K562 (cell line): ENCODE data around the gene ARFRP1. TPM values are rescaled to one million over a fixed set of nuclear protein-coding genes. Genes with fewer than 3 reads are reported as not detected.

Source experiments
- ATF6 ChIP-seq: sonication (generic); formaldehyde crosslinking; IDR thresholded peaks from 2 replicates; pipeline ENCODE4 v1.4.0; 2020; ENCODE audit warnings: mild to moderate bottlenecking, missing genetic modification reagents
- CBFA2T2 ChIP-seq: fragments of 450-650 bp; conservative IDR thresholded peaks from 2 replicates; pipeline ENCODE4 v1.6.1; 2017; ENCODE audit warnings: mild to moderate bottlenecking
- CEBPB ChIP-seq: fragments of 450-650 bp; IDR thresholded peaks from 2 replicates; pipeline ENCODE4 v1.6.1; 2016; ENCODE audit warnings: missing genetic modification characterization, missing compliant biosample characterization
- CHD4 ChIP-seq: fragments of 200-600 bp; sonication (generic); IDR thresholded peaks from 3 replicates; pipeline ENCODE4 v1.6.1; 2012; ENCODE audit warnings: low read depth, mild to moderate bottlenecking, mixed read lengths, low read length, inconsistent platforms; ENCODE audit not compliant: insufficient read depth, insufficient replicate concordance, poor library complexity, severe bottlenecking
- DNMT1 ChIP-seq: fragments of 450-650 bp; IDR thresholded peaks from 2 replicates; pipeline ENCODE4 v1.6.1; 2016; ENCODE audit warnings: antibody characterized with exemption, mild to moderate bottlenecking
- FOXA1 ChIP-seq: fragments of 450-650 bp; IDR thresholded peaks from 2 replicates; pipeline ENCODE4 v1.6.1; 2016; ENCODE audit warnings: mild to moderate bottlenecking, borderline replicate concordance
- FOXM1 ChIP-seq, 2 experiments: fragments of 450-650 bp in 1 of 2; sonication (generic) in 1 of 2; formaldehyde crosslinking in 1 of 2; IDR thresholded peaks; 2 replicates each; pipeline versions ENCODE4 v1.6.1 to v1.9.0; 2017 to 2022; ENCODE audit warnings: low read depth in 2 of 2, mild to moderate bottlenecking in 2 of 2, missing genetic modification reagents in 1 of 2, moderate library complexity in 1 of 2
- FOXP1 ChIP-seq: sonication (generic); formaldehyde crosslinking; IDR thresholded peaks from 2 replicates; pipeline ENCODE4 v1.8.0; 2022; ENCODE audit warnings: mild to moderate bottlenecking, missing genetic modification reagents
- GTF2F1 ChIP-seq: IDR thresholded peaks from 2 replicates; pipeline ENCODE4 v1.6.1; 2011; ENCODE audit warnings: low read depth, low read length, improper control_type of control experiment
- HDAC2 ChIP-seq: fragments of 450-650 bp; IDR thresholded peaks from 2 replicates; pipeline ENCODE4 v1.6.1; 2016; ENCODE audit warnings: mild to moderate bottlenecking
- MBD2 ChIP-seq: sonication (generic); IDR thresholded peaks from 2 replicates; pipeline ENCODE4 v1.6.1; 2016; ENCODE audit warnings: low read depth, borderline replicate concordance
- MTA3 ChIP-seq: fragments of 450-650 bp; formaldehyde crosslinking; IDR thresholded peaks from 2 replicates; pipeline ENCODE4 v1.6.1; 2017; ENCODE audit warnings: mild to moderate bottlenecking, borderline replicate concordance
- NFXL1 ChIP-seq: fragments of 450-650 bp; formaldehyde crosslinking; IDR thresholded peaks from 2 replicates; pipeline ENCODE4 v1.4.0; 2021; ENCODE audit warnings: mild to moderate bottlenecking
- NR2C1 ChIP-seq, 2 experiments: fragments of 450-650 bp; IDR thresholded peaks; 2 replicates each; pipeline ENCODE4 v1.6.1; 2017; ENCODE audit warnings: mild to moderate bottlenecking in 2 of 2, antibody characterized with exemption in 1 of 2, inconsistent platforms in 1 of 2, missing compliant biosample characterization in 1 of 2, missing genetic modification characterization in 1 of 2
- PTTG1 ChIP-seq: fragments of 450-650 bp; IDR thresholded peaks from 2 replicates; pipeline ENCODE4 v1.6.1; 2016; ENCODE audit warnings: low read depth, mild to moderate bottlenecking, missing genetic modification characterization, missing compliant biosample characterization
- TCFL5 ChIP-seq: fragments of 250-450 bp; sonication (Bioruptor Pico); conservative IDR thresholded peaks from 2 replicates; pipeline ENCODE4 v1.6.1; 2021; ENCODE audit warnings: mild to moderate bottlenecking, moderate library complexity, matching md5 sums
- ZNF224 ChIP-seq: sonication (generic); formaldehyde crosslinking; IDR thresholded peaks from 2 replicates; pipeline ENCODE4 v1.8.0; 2022; ENCODE audit warnings: mild to moderate bottlenecking, missing genetic modification reagents
- ZNF23 ChIP-seq: fragments of 250-450 bp; sonication (Bioruptor Pico); IDR thresholded peaks from 2 replicates; pipeline ENCODE4 v1.4.0; 2020; ENCODE audit warnings: mild to moderate bottlenecking
- ZNF232 ChIP-seq: sonication (generic); formaldehyde crosslinking; IDR thresholded peaks from 2 replicates; pipeline ENCODE4 v1.8.0; 2022; ENCODE audit warnings: mild to moderate bottlenecking, missing genetic modification reagents
- ZNF431 ChIP-seq: sonication (generic); formaldehyde crosslinking; IDR thresholded peaks from 2 replicates; pipeline ENCODE4 v1.8.0; 2022; ENCODE audit warnings: mild to moderate bottlenecking, missing genetic modification reagents
- ZNF699 ChIP-seq: fragments of 250-450 bp; sonication (Bioruptor Pico); IDR thresholded peaks from 2 replicates; pipeline ENCODE4 v1.8.0; 2021; ENCODE audit warnings: mild to moderate bottlenecking, moderate library complexity; ENCODE audit not compliant: insufficient replicate concordance
- polyA plus RNA-seq, 8 experiments: library from polyadenylated mRNA; depleted of rRNA in 4 of 8; stranded (reverse) in 5 of 8; unstranded in 3 of 8; fragments of >200 nt; fragmentation: Nextera tagmentation in 2 of 8; fragmentation: Illumina TruSeq in 1 of 8; extraction: Ambion mirVana in 2 of 8; extraction: Trizol in 1 of 8; gene quantifications; 2 replicates each; pipeline versions ENCODE4 v1.2.1 to v1.2.3, GENCODE V29; 2011 to 2014; ENCODE audit warnings: inconsistent platforms in 1 of 8, missing spikeins in 1 of 8
- total RNA-seq, 7 experiments: library from RNA; depleted of rRNA in 6 of 7; stranded (reverse); fragments of >200 nt in 6 of 7; fragmentation: Illumina TruSeq in 2 of 7; extraction: Trizol in 2 of 7; gene quantifications; 2 replicates each; pipeline versions ENCODE4 v1.2.1 to v1.2.3, GENCODE V29; 2011 to 2021; ENCODE audit warnings: low replicate concordance in 1 of 7
- TF ChIP-seq, protein P1 (sequence below): fragments of 250-450 bp; sonication (Bioruptor Pico); IDR thresholded peaks from 2 replicates; pipeline ENCODE4 v1.5.0; 2022; ENCODE audit warnings: mild to moderate bottlenecking
- TF ChIP-seq, protein P2 (sequence below): fragments of 450-650 bp; formaldehyde crosslinking; IDR thresholded peaks from 2 replicates; pipeline ENCODE4 v1.4.0; 2020; ENCODE audit warnings: mild to moderate bottlenecking, moderate library complexity

The ARFRP1 gene
- total and polyA plus RNA-seq, 9 of the 15 experiments (the other 6 are each of a cell fraction or from before 2014, with no cell fraction given), result 2.2 to 78.9 (median 37.3) TPM

- TF ChIP-seq, protein P1, sequence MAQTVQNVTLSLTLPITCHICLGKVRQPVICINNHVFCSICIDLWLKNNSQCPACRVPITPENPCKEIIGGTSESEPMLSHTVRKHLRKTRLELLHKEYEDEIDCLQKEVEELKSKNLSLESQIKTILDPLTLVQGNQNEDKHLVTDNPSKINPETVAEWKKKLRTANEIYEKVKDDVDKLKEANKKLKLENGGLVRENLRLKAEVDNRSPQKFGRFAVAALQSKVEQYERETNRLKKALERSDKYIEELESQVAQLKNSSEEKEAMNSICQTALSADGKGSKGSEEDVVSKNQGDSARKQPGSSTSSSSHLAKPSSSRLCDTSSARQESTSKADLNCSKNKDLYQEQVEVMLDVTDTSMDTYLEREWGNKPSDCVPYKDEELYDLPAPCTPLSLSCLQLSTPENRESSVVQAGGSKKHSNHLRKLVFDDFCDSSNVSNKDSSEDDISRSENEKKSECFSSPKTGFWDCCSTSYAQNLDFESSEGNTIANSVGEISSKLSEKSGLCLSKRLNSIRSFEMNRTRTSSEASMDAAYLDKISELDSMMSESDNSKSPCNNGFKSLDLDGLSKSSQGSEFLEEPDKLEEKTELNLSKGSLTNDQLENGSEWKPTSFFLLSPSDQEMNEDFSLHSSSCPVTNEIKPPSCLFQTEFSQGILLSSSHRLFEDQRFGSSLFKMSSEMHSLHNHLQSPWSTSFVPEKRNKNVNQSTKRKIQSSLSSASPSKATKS (CRISPR knock-in tag), result no peak
- TF ChIP-seq CEBPB (tag) (no peak), MBD2 (peak; percentile 46; the same call in 1 of the 2 replicates), ZNF431 (CRISPR knock-in tag) (no peak), GTF2F1 (no peak), CBFA2T2 (no peak), ZNF232 (CRISPR knock-in tag) (no peak), DNMT1 (no peak), FOXP1 (peak; percentile 87), MTA3 (peak; percentile 72; the same call in 1 of the 2 replicates), FOXA1 (no peak), HDAC2 (no peak), NFXL1 (CRISPR knock-in tag) (0 out of 2 replicates have a peak, but pooled peaks have one; percentile 11), NR2C1 (IDR thresholded peaks at IDR 0.05) (peak; percentile 98), NR2C1 (tag; IDR thresholded peaks at IDR 0.05) (peak; percentile 98), FOXM1 (IDR thresholded peaks at IDR 0.05; ENCODE audit: low read depth) (no peak), FOXM1 (CRISPR knock-in tag; IDR thresholded peaks at IDR 0.05; ENCODE audit: low read depth) (no peak; the same call in 1 of the 2 replicates), CHD4 (no peak), PTTG1 (no peak), ZNF699 (CRISPR knock-in tag) (no peak), TCFL5 (CRISPR knock-in tag) (no peak), ZNF23 (CRISPR knock-in tag) (no peak), ZNF224 (CRISPR knock-in tag) (no peak), ATF6 (peak; percentile 73; the same call in 1 of the 2 replicates)
- TF ChIP-seq, protein P2, sequence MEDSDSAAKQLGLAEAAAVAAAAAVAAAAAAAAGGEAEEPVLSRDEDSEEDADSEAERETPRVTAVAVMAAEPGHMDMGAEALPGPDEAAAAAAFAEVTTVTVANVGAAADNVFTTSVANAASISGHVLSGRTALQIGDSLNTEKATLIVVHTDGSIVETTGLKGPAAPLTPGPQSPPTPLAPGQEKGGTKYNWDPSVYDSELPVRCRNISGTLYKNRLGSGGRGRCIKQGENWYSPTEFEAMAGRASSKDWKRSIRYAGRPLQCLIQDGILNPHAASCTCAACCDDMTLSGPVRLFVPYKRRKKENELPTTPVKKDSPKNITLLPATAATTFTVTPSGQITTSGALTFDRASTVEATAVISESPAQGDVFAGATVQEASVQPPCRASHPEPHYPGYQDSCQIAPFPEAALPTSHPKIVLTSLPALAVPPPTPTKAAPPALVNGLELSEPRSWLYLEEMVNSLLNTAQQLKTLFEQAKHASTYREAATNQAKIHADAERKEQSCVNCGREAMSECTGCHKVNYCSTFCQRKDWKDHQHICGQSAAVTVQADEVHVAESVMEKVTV (CRISPR knock-in tag), result no peak
Measured at GRCh38 chr20:63707558-63708300, at the start of gene ARFRP1, which contains the start of gene ZGPAT (continued).
